Endodermal cell (in vitro differentiated cells): ENCODE results near the gene UCHL5. TPM values are rescaled to one million over a fixed set of nuclear protein-coding genes. Genes with fewer than 3 reads are reported as not detected.

Experiments
- DNase-seq: peaks from one replicate; pipeline ENCODE4 v3.0.0-alpha.2; 2017
- H3K27ac ChIP-seq: 2 replicates; pipeline ENCODE4 v1.5.1; 2013; ENCODE audit warnings: mild to moderate bottlenecking, low read depth, low read length, moderate library complexity
- H3K27me3 ChIP-seq: 2 replicates; pipeline ENCODE4 v1.6.1; 2013; ENCODE audit warnings: mild to moderate bottlenecking, low read length, moderate library complexity; ENCODE audit not compliant: insufficient read depth, control insufficient read depth, poor library complexity, severe bottlenecking
- H3K36me3 ChIP-seq: 2 replicates; pipeline ENCODE4 v1.7.0; 2013; ENCODE audit warnings: mild to moderate bottlenecking, low read length, moderate library complexity; ENCODE audit not compliant: control insufficient read depth, insufficient read depth
- H3K4me1 ChIP-seq: one replicate; pipeline ENCODE4 v1.7.0; 2013; ENCODE audit warnings: low read length; ENCODE audit not compliant: control insufficient read depth, insufficient read depth
- H3K4me3 ChIP-seq: 2 replicates; pipeline ENCODE4 v1.5.1; 2013; ENCODE audit warnings: mild to moderate bottlenecking, low read length, moderate library complexity
- H3K9ac ChIP-seq: 2 replicates; pipeline ENCODE4 v1.6.1; 2013; ENCODE audit warnings: mild to moderate bottlenecking, low read length, moderate library complexity; ENCODE audit not compliant: poor library complexity, severe bottlenecking; ENCODE audit errors: extremely low read depth
- H3K9me3 ChIP-seq: 2 replicates; pipeline ENCODE4 v1.6.1; 2013; ENCODE audit warnings: mild to moderate bottlenecking, low read length, moderate library complexity; ENCODE audit not compliant: control insufficient read depth
- H3K27ac Mint-ChIP-seq: 2 replicates; pipeline ENCODE4 v1.8.0; 2020; ENCODE audit warnings: mixed read lengths
- H3K27me3 Mint-ChIP-seq: 2 replicates; pipeline ENCODE4 v1.8.0; 2021; ENCODE audit warnings: mild to moderate bottlenecking, mixed read lengths; ENCODE audit not compliant: insufficient read depth
- H3K36me3 Mint-ChIP-seq: 2 replicates; pipeline ENCODE4 v1.8.0; 2020; ENCODE audit warnings: low read depth, mixed read lengths
- H3K4me1 Mint-ChIP-seq: 2 replicates; pipeline ENCODE4 v1.8.0; 2020; ENCODE audit warnings: mixed read lengths
- H3K4me3 Mint-ChIP-seq: 2 replicates; pipeline ENCODE4 v1.8.0; 2020; ENCODE audit warnings: mild to moderate bottlenecking, moderate library complexity, mixed read lengths
- H3K9me3 Mint-ChIP-seq: 2 replicates; pipeline ENCODE4 v1.8.0; 2020; ENCODE audit warnings: mild to moderate bottlenecking, mixed read lengths
- CTCF ChIP-seq: fragments of 200-600 bp; sonication (generic); conservative IDR thresholded peaks from 2 replicates; pipeline ENCODE4 v1.5.0; 2021; ENCODE audit warnings: antibody characterized with exemption, mild to moderate bottlenecking
- WGBS, 2 experiments: methylation state at CpG; one replicate each; pipeline versions ENCODE4 v1.1.5 to v1.1.7; 2013; ENCODE audit warnings: missing lambda C conversion rate in 2 of 2, mixed read lengths in 1 of 2; ENCODE audit not compliant: insufficient coverage in 1 of 2, insufficient read length in 1 of 2; 5-methylcytosine and 5-hydroxymethylcytosine counted together
- total RNA-seq, 2 donors: library from RNA; stranded (reverse); fragmentation: NEBNext Ultra II Directional in 1 of 2; extraction: Animal tissue kit (Norgen Biotek cat#: 25700) in 1 of 2; gene quantifications; 2 replicates in 1 of 2; 3 replicates in 1 of 2; pipeline ENCODE4 v1.2.1, GENCODE V29; 2021

The UCHL5 gene
- total RNA-seq, 2 donors from 2014 or later = 33.0 to 40.6 TPM

GRCh38 chr1:193068013-193068412 lies 8.9 kb upstream of the UCHL5 start:
- Histone ChIP-seq H3K4me1 (peaks cover 16% of the 10 kb centered on the region), H3K36me3 (peaks cover 12% of the 10 kb centered on the region), H3K4me3 (no peak overlapping the region), H3K27ac (no peak overlapping the region), H3K9ac (no peak overlapping the region), H3K27me3 (peaks cover 38% of the 10 kb centered on the region), H3K9me3 (peaks cover under 1% of the 10 kb centered on the region)
- Mint-ChIP-seq H3K36me3 (peaks cover 6% of the 10 kb centered on the region), H3K27ac (peak overlapping the region; percentile 4), H3K9me3 (no peaks in the 10 kb centered on the region), H3K27me3 (peaks cover 7% of the 10 kb centered on the region), H3K4me3 (no peak overlapping the region), H3K4me1 (peaks cover 9% of the 10 kb centered on the region)
- no peak for DNase-seq
- no peak for TF ChIP-seq CTCF

GRCh38 chr1:193066606-193067005 lies 7.4 kb upstream of the UCHL5 start:
- H3K27me3 Mint-ChIP-seq = peaks cover 7% of the 10 kb centered on the region
- peaks cover 16% of the 10 kb centered on the region for H3K4me1 ChIP-seq
- no peak overlapping the region for H3K4me3 Mint-ChIP-seq
- no peak for TF ChIP-seq CTCF
- H3K36me3 ChIP-seq = peaks cover 9% of the 10 kb centered on the region
- H3K36me3 Mint-ChIP-seq = no peaks in the 10 kb centered on the region
- no peak overlapping the region for H3K27ac ChIP-seq
- H3K9me3 Mint-ChIP-seq = no peaks in the 10 kb centered on the region
- no peak overlapping the region for H3K27ac Mint-ChIP-seq
- WGBS, 2 experiments = 93 to 100% methylated on average over 4 of the region's 4 CpGs
- peaks cover 9% of the 10 kb centered on the region for H3K4me1 Mint-ChIP-seq
- H3K4me3 ChIP-seq = no peak overlapping the region
- no peak overlapping the region for H3K9ac ChIP-seq
- H3K27me3 ChIP-seq = peaks cover 44% of the 10 kb centered on the region
- no peak for DNase-seq
- peaks cover 7% of the 10 kb centered on the region for H3K9me3 ChIP-seq

GRCh38 chr1:193065954-193066353 lies 6.8 kb upstream of the UCHL5 start:
- Histone ChIP-seq H3K36me3 (peaks cover 9% of the 10 kb centered on the region), H3K4me1 (peaks cover 12% of the 10 kb centered on the region), H3K9ac (no peak overlapping the region), H3K9me3 (peaks cover 7% of the 10 kb centered on the region), H3K27me3 (peaks cover 44% of the 10 kb centered on the region), H3K27ac (no peak overlapping the region), H3K4me3 (no peak overlapping the region)
- no peak overlapping the region for H3K27ac Mint-ChIP-seq
- peaks cover 11% of the 10 kb centered on the region for H3K4me1 Mint-ChIP-seq
- no peaks in the 10 kb centered on the region for H3K36me3 Mint-ChIP-seq
- no peaks in the 10 kb centered on the region for H3K9me3 Mint-ChIP-seq
- TF ChIP-seq CTCF = no peak
- H3K4me3 Mint-ChIP-seq = no peak overlapping the region
- no peak for DNase-seq
- H3K27me3 Mint-ChIP-seq = peaks cover 7% of the 10 kb centered on the region
